CD14-positive monocyte (primary cell): Measurements from ENCODE around the gene RASSF5. TPM values are rescaled to one million over a fixed set of nuclear protein-coding genes. Genes with fewer than 3 reads are reported as not detected.

Source experiments
- DNase-seq, 3 donors: peaks; one replicate each; pipeline ENCODE4 v3.0.0-alpha.2; 2011 to 2022
- H2AFZ ChIP-seq: 2 replicates; pipeline ENCODE4 v1.6.0; 2012; ENCODE audit warnings: mild to moderate bottlenecking, low read depth, low read length, inconsistent platforms; ENCODE audit not compliant: insufficient read depth, poor library complexity, severe bottlenecking
- H3K27ac ChIP-seq, 2 donors: 1 replicate in 1 of 2; 2 replicates in 1 of 2; pipeline ENCODE4 v1.5.1; 2012 to 2013; ENCODE audit warnings: low read length in 2 of 2, control low read depth in 1 of 2, inconsistent platforms in 1 of 2, low read depth in 1 of 2, mild to moderate bottlenecking in 1 of 2
- H3K27me3 ChIP-seq, 2 donors: one replicate each; pipeline versions ENCODE4 v1.6.0 to v1.6.1; 2011 to 2013; ENCODE audit warnings: low read length in 2 of 2; ENCODE audit not compliant: control insufficient read depth in 2 of 2, insufficient read depth in 2 of 2
- H3K36me3 ChIP-seq, 2 donors: replicated peaks in 1 of 2; 1 replicate in 1 of 2; 2 replicates in 1 of 2; pipeline versions ENCODE4 v1.5.1 to v1.6.1; 2012 to 2013; ENCODE audit warnings: low read length in 2 of 2, control low read depth in 1 of 2, inconsistent platforms in 1 of 2, mild to moderate bottlenecking in 1 of 2; ENCODE audit not compliant: insufficient read depth in 2 of 2, control insufficient read depth in 1 of 2
- H3K4me1 ChIP-seq, 2 donors: 1 replicate in 1 of 2; 2 replicates in 1 of 2; pipeline versions ENCODE4 v1.5.1 to v1.6.1; 2012 to 2013; ENCODE audit warnings: low read length in 2 of 2, control low read depth in 1 of 2, inconsistent platforms in 1 of 2, mild to moderate bottlenecking in 1 of 2, moderate library complexity in 1 of 2; ENCODE audit not compliant: insufficient read depth in 2 of 2, control insufficient read depth in 1 of 2
- H3K4me2 ChIP-seq: replicated peaks from 2 replicates; pipeline ENCODE3; 2012; ENCODE audit warnings: low read length, moderate library complexity, mild to moderate bottlenecking; ENCODE audit not compliant: poor library complexity, severe bottlenecking; ENCODE audit errors: extremely low read depth
- H3K4me3 ChIP-seq, 3 experiments: fragments of 200-600 bp in 1 of 3; sonication (generic) in 1 of 3; replicated peaks in 1 of 3; 1 replicate in 2 of 3; 2 replicates in 1 of 3; pipeline ENCODE4 v1.5.1; 2011 to 2013; ENCODE audit warnings: low read length in 3 of 3, mild to moderate bottlenecking in 3 of 3, control low read depth in 2 of 3, low read depth in 2 of 3, inconsistent platforms in 1 of 3, moderate library complexity in 1 of 3
- H3K79me2 ChIP-seq: 2 replicates; pipeline ENCODE4 v1.6.0; 2012; ENCODE audit warnings: mild to moderate bottlenecking, control low read depth, inconsistent platforms, low read length, moderate library complexity; ENCODE audit not compliant: insufficient read depth
- H3K9ac ChIP-seq: 2 replicates; pipeline ENCODE4 v1.6.0; 2017; ENCODE audit warnings: low read length, mild to moderate bottlenecking; ENCODE audit not compliant: insufficient read depth, poor library complexity, severe bottlenecking
- H3K9me3 ChIP-seq, 2 donors: replicated peaks in 1 of 2; 1 replicate in 1 of 2; 2 replicates in 1 of 2; pipeline versions ENCODE4 v1.5.1 to v1.6.1; 2012 to 2013; ENCODE audit warnings: low read length in 2 of 2, control low read depth in 1 of 2; ENCODE audit not compliant: control insufficient read depth in 1 of 2, insufficient read depth in 1 of 2
- H4K20me1 ChIP-seq: 2 replicates; pipeline ENCODE4 v1.6.0; 2012; ENCODE audit warnings: mild to moderate bottlenecking, low read length, control low read depth, moderate library complexity; ENCODE audit not compliant: insufficient read depth
- H3K27ac Mint-ChIP-seq, 7 donors: one replicate each; pipeline ENCODE4 v1.8.0; 2020; ENCODE audit warnings: mild to moderate bottlenecking in 7 of 7, mixed read lengths in 7 of 7, moderate library complexity in 6 of 7, inconsistent platforms in 2 of 7
- H3K27me3 Mint-ChIP-seq, 3 donors: one replicate each; pipeline ENCODE4 v1.8.0; 2021 to 2022; ENCODE audit warnings: low read depth in 3 of 3, mild to moderate bottlenecking in 3 of 3, mixed read lengths in 3 of 3, moderate library complexity in 3 of 3, inconsistent platforms in 1 of 3
- H3K36me3 Mint-ChIP-seq, 2 donors: one replicate each; pipeline ENCODE4 v1.8.0; 2020; ENCODE audit warnings: mixed read lengths in 2 of 2, inconsistent platforms in 1 of 2, mild to moderate bottlenecking in 1 of 2
- H3K4me1 Mint-ChIP-seq: one replicate; pipeline ENCODE4 v1.8.0; 2020; ENCODE audit warnings: mild to moderate bottlenecking, mixed read lengths
- H3K4me3 Mint-ChIP-seq, 2 donors: one replicate each; pipeline ENCODE4 v1.8.0; 2020; ENCODE audit warnings: mild to moderate bottlenecking in 2 of 2, mixed read lengths in 2 of 2, moderate library complexity in 1 of 2
- H3K9me3 Mint-ChIP-seq, 7 donors: one replicate each; pipeline ENCODE4 v1.8.0; 2020 to 2022; ENCODE audit warnings: mixed read lengths in 7 of 7, mild to moderate bottlenecking in 6 of 7, moderate library complexity in 6 of 7, inconsistent platforms in 2 of 7
- WGBS: methylation state at CpG from one replicate; pipeline ENCODE4 v1.1.5; 2013; ENCODE audit warnings: missing lambda C conversion rate; ENCODE audit not compliant: insufficient coverage; 5-methylcytosine and 5-hydroxymethylcytosine counted together
- intact Hi-C, 2 donors: fragments of 100-400 bp; cut with micrococcal nuclease; formaldehyde crosslinking; loops; one replicate each; pipeline versions ENCODE4 v1.15.0 to v1.15.1; 2023
- polyA plus RNA-seq, 3 donors: library from polyadenylated mRNA; depleted of rRNA in 1 of 3; unstranded in 2 of 3; stranded (reverse) in 1 of 3; fragments of 300-500 nt in 2 of 3; fragments of >200 nt in 1 of 3; fragmentation: Illumina TruSeq in 2 of 3; gene quantifications; 1 replicate in 2 of 3; 2 replicates in 1 of 3; pipeline ENCODE4 v1.2.3, GENCODE V29; 2012 to 2021
- TF ChIP-seq, protein P1 (sequence below): fragments of 200-600 bp; IDR thresholded peaks from one replicate; pipeline ENCODE4 v1.8.0; 2022; ENCODE audit warnings: antibody characterized with exemption, mild to moderate bottlenecking

The RASSF5 gene
- polyA plus RNA-seq, 3 donors = 81.6 to 129 (median 127) TPM

DNA sequence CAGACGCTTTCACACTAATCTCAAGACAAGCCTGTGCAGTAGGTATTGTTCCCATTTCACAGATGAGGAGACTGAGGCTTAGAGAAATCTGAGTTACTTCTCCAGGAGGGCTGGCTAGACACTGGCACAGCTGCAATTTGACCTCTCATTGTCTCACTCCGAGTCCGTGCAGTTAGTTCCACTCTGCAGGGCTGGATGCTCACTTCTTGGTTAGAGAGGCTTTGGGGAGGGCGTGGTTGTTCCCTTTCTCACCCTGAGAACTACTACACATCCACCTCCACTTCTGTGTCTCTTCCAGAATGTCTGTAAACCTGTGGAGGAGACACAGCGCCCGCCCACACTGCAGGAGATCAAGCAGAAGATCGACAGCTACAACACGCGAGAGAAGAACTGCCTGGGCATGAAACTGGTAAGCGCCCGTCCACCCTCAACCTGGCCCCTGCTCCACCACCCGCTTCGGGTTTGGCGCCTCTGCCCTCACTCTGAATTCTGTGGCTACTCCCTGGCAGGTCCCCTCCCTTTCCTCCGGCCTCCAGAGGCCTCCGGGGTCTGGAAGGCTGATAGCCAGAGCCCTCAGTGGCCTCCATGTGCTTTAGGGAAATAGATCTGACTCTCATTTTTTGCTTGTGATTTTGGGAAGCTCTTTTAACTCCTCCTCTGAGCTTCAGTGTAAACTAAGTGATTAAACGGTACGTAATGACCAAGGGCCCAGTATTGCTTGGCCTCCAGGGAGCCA lies 75.8 kb downstream of the RASSF5 start:
- WGBS = 91% methylated on average over 7 of the region's 18 CpGs
- H3K4me3 ChIP-seq = no peak overlapping the region
- peak overlapping the region; percentile 44 to 63 for H3K4me3 Mint-ChIP-seq
- H3K4me2 ChIP-seq = peak overlapping the region; percentile 6
- intact Hi-C loops = loop anchor here (1.0 to 5.0 kb wide), 4 partner anchors 38 to 91 kb away; no protein-coding TSS in a partner anchor
- TF ChIP-seq, protein P1, sequence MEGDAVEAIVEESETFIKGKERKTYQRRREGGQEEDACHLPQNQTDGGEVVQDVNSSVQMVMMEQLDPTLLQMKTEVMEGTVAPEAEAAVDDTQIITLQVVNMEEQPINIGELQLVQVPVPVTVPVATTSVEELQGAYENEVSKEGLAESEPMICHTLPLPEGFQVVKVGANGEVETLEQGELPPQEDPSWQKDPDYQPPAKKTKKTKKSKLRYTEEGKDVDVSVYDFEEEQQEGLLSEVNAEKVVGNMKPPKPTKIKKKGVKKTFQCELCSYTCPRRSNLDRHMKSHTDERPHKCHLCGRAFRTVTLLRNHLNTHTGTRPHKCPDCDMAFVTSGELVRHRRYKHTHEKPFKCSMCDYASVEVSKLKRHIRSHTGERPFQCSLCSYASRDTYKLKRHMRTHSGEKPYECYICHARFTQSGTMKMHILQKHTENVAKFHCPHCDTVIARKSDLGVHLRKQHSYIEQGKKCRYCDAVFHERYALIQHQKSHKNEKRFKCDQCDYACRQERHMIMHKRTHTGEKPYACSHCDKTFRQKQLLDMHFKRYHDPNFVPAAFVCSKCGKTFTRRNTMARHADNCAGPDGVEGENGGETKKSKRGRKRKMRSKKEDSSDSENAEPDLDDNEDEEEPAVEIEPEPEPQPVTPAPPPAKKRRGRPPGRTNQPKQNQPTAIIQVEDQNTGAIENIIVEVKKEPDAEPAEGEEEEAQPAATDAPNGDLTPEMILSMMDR = no peak
- H3K9me3 Mint-ChIP-seq = peaks cover 0 to 2% (median 0%) of the 10 kb centered on the region in 7 donors
- peak overlapping the region; percentile 69 to 96 for H3K27ac ChIP-seq
- H3K4me1 ChIP-seq = peaks cover 55 to 59% of the 10 kb centered on the region in 2 donors
- H3K79me2 ChIP-seq = peaks cover 62% of the 10 kb centered on the region
- no peak overlapping the region for H3K9ac ChIP-seq
- no peak overlapping the region for H2AFZ ChIP-seq
- DNase-seq = peak in 2 of 3 donors; percentile 20 to 23
- H3K27me3 ChIP-seq = no peaks in the 10 kb centered on the region
- H3K27ac Mint-ChIP-seq = peak overlapping the region; percentile 95 to 100 (median 99)
- no peaks in the 10 kb centered on the region for H3K27me3 Mint-ChIP-seq
- H3K36me3 Mint-ChIP-seq = peaks cover 88 to 96% of the 10 kb centered on the region in 2 donors
- H3K9me3 ChIP-seq = no peaks in the 10 kb centered on the region
- peaks cover 50% of the 10 kb centered on the region for H4K20me1 ChIP-seq
- peaks cover 52 to 60% of the 10 kb centered on the region in 2 donors for H3K36me3 ChIP-seq
- H3K4me1 Mint-ChIP-seq = peaks cover 56% of the 10 kb centered on the region

DNA sequence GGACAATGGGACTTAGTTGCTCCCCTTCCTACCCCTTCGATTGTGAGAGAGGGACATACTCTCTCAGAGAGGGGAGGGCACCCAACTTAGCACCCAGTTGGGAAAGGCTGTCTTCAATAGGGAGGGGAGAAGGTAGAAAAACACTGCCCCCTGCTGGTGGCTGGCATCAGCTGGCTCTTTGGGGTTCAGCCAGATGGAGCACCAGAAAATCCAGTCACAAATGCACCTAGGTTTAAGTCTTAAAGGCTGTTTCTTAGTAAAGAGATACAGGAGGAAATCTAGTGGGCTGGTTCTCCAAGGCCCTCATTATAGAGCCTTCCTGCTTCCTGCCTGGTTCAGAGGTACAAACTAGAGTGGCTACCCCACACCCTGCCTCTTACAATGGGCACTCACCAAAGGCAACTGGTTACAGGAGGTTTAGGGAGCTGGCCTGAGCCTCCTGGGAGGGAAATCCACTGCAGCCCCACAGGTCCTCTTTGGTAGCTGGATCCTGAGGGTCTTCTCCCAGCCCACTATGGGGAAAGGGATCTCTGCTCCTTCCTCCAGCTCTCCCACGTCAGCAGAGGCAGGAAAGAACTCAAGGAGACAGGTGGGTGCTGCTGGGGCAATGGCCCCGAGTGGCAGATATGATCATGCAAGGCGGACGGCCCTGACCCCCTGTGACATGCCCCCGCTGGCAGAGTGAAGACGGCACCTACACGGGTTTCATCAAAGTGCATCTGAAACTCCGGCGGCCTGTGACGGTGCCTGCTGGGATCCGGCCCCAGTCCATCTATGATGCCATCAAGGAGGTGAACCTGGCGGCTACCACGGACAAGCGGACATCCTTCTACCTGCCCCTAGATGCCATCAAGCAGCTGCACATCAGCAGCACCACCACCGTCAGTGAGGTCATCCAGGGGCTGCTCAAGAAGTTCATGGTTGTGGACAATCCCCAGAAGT lies 76.6 kb downstream of the RASSF5 start:
- H3K27me3 ChIP-seq = no peaks in the 10 kb centered on the region
- peak overlapping the region in 1 of 2 donors; percentile 63 for H3K4me3 Mint-ChIP-seq
- H3K4me2 ChIP-seq = peak overlapping the region; percentile 6
- no peaks in the 10 kb centered on the region for H3K9me3 ChIP-seq
- H3K27me3 Mint-ChIP-seq = no peaks in the 10 kb centered on the region
- peaks cover 88 to 95% of the 10 kb centered on the region in 2 donors for H3K36me3 Mint-ChIP-seq
- no peak overlapping the region for H3K4me3 ChIP-seq
- H4K20me1 ChIP-seq = peaks cover 58% of the 10 kb centered on the region
- DNase-seq = peak; percentile 77 to 85 (median 79)
- no peak overlapping the region for H3K9ac ChIP-seq
- TF ChIP-seq, protein P1 = peak; percentile 98
- peaks cover 54% of the 10 kb centered on the region for H3K79me2 ChIP-seq
- H3K27ac ChIP-seq = peak overlapping the region; percentile 69 to 96
- H3K4me1 Mint-ChIP-seq = peaks cover 48% of the 10 kb centered on the region
- 98% methylated on average over 13 of the region's 16 CpGs for WGBS
- peaks cover 47 to 51% of the 10 kb centered on the region in 2 donors for H3K4me1 ChIP-seq
- H3K27ac Mint-ChIP-seq = peak overlapping the region; percentile 95 to 100 (median 99)
- peaks cover 0 to 2% (median 0%) of the 10 kb centered on the region in 7 donors for H3K9me3 Mint-ChIP-seq
- intact Hi-C loops = loop anchor here (1.0 to 5.0 kb wide), 4 partner anchors 39 to 92 kb away; no protein-coding TSS in a partner anchor
- H3K36me3 ChIP-seq = peaks cover 60 to 68% of the 10 kb centered on the region in 2 donors
- no peak overlapping the region for H2AFZ ChIP-seq
